ENCODE measurements around the gene DHX8.
"Not testable (repeated sequence)": the region's sequence is repeated elsewhere in the genome, so short reads cannot be mapped to it uniquely, and the experiment has no call there.

DHX8 gene

DNA sequence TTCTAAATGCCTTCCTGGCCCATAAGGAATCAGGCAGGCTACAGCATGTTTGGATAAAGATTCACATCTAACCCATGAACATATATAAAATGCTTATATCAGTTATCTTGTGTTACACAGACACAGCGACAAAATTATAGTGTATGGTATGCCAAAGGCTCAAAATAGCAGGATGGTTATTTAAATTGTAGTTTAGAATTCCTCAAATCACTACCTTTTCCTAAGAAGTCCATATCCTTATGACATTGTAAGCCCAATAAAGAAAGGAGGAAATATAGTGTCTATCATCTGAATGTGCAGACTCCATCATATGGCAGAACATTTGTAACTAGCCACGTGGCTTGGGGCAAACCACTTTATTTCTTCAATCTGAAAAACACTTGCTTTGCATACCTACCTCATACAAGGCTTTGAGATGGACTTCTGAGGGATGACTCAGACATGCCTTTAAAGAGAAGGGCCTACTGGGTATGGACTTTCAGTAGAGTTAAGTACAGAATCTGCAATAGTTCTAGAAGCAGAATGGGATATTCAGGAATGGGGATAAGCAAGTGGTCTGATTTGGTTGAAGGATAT is 12.1 kb upstream of the DHX8 start:
- Histone ChIP-seq H3F3A (ENCODE audit: insufficient read depth) (no peaks in the 10 kb centered on the region), H3K9ac (ENCODE audit: low read length) (no peak overlapping the region), H2AFZ (ENCODE audit: low read depth, low read length, severe bottlenecking) (no peak overlapping the region), H3K9me2 (replicated peaks; ENCODE audit: insufficient read depth, low read length) (no peaks in the 10 kb centered on the region), H3K79me2 (ENCODE audit: insufficient read depth, low read length) (no peaks in the 10 kb centered on the region), H3K4me3 (ENCODE audit: insufficient read depth, low read length, poor library complexity, severe bottlenecking) (no peak overlapping the region), H3K27me3 (ENCODE audit: low read length) (no peaks in the 10 kb centered on the region), H3K9me3 (ENCODE audit: insufficient read depth, low read length) (no peaks in the 10 kb centered on the region), H4K20me1 (ENCODE audit: low read depth, low read length) (no peaks in the 10 kb centered on the region), H3K36me3 (ENCODE audit: low read length) (no peaks in the 10 kb centered on the region), H3K27ac (ENCODE audit: low read depth, low read length) (no peak overlapping the region), H3K4me2 (ENCODE audit: low read depth, low read length, poor library complexity, severe bottlenecking) (no peak overlapping the region)
- TF ChIP-seq CTCF (IDR thresholded peaks at IDR 0.05; ENCODE audit: insufficient read depth, low read length, poor library complexity, severe bottlenecking) (no peak), EZH2phosphoT487 (conservative IDR thresholded peaks at IDR 0.05; ENCODE audit: low read length) (no peak)

- no peak overlapping the region for H2AFZ ChIP-seq (ENCODE audit: low read depth, low read length, severe bottlenecking)
- no peaks in the 10 kb centered on the region for H3K27me3 ChIP-seq (ENCODE audit: low read length)
- no peak overlapping the region for H3K9ac ChIP-seq (ENCODE audit: low read length)
- no peak overlapping the region for H3K4me3 ChIP-seq (ENCODE audit: insufficient read depth, low read length, poor library complexity, severe bottlenecking)
- H3K79me2 ChIP-seq (ENCODE audit: insufficient read depth, low read length): no peaks in the 10 kb centered on the region
- H3K9me3 ChIP-seq (ENCODE audit: insufficient read depth, low read length): no peaks in the 10 kb centered on the region
- TF ChIP-seq EZH2phosphoT487 (conservative IDR thresholded peaks at IDR 0.05; ENCODE audit: low read length) (no peak), CTCF (IDR thresholded peaks at IDR 0.05; ENCODE audit: insufficient read depth, low read length, poor library complexity, severe bottlenecking) (no peak)
- H3K36me3 ChIP-seq (ENCODE audit: low read length): no peaks in the 10 kb centered on the region
- H3K27ac ChIP-seq (ENCODE audit: low read depth, low read length): no peak overlapping the region
- H3F3A ChIP-seq (ENCODE audit: insufficient read depth): no peaks in the 10 kb centered on the region
- H3K9me2 ChIP-seq (replicated peaks; ENCODE audit: insufficient read depth, low read length): no peaks in the 10 kb centered on the region
- no peaks in the 10 kb centered on the region for H4K20me1 ChIP-seq (ENCODE audit: low read depth, low read length)
- no peak overlapping the region for H3K4me2 ChIP-seq (ENCODE audit: low read depth, low read length, poor library complexity, severe bottlenecking)
Measured at GRCh38 chr17:43475494-43476089, 8.2 kb upstream of the DHX8 start.

GRCh38 chr17:43476306-43476705 is 7.5 kb upstream of the DHX8 start:
- not testable (repeated sequence) for H3K36me3 ChIP-seq (ENCODE audit: low read length); H3K9me3 ChIP-seq (ENCODE audit: insufficient read depth, low read length); H4K20me1 ChIP-seq (ENCODE audit: low read depth, low read length); H3K27me3 ChIP-seq (ENCODE audit: low read length); H2AFZ ChIP-seq (ENCODE audit: low read depth, low read length, severe bottlenecking); H3K27ac ChIP-seq (ENCODE audit: low read depth, low read length); H3K79me2 ChIP-seq (ENCODE audit: insufficient read depth, low read length); H3K4me2 ChIP-seq (ENCODE audit: low read depth, low read length, poor library complexity, severe bottlenecking); H3F3A ChIP-seq (ENCODE audit: insufficient read depth); H3K4me3 ChIP-seq (ENCODE audit: insufficient read depth, low read length, poor library complexity, severe bottlenecking); H3K9me2 ChIP-seq (replicated peaks; ENCODE audit: insufficient read depth, low read length); H3K9ac ChIP-seq (ENCODE audit: low read length)

GRCh38 chr17:43477832-43478634 is 5.7 kb upstream of the DHX8 start:
- Histone ChIP-seq H3K9ac (ENCODE audit: low read length) (no peak overlapping the region), H3K27ac (ENCODE audit: low read depth, low read length) (no peak overlapping the region), H2AFZ (ENCODE audit: low read depth, low read length, severe bottlenecking) (no peak overlapping the region), H3K9me2 (replicated peaks; ENCODE audit: insufficient read depth, low read length) (no peaks in the 10 kb centered on the region), H3K36me3 (ENCODE audit: low read length) (no peaks in the 10 kb centered on the region), H3K4me2 (ENCODE audit: low read depth, low read length, poor library complexity, severe bottlenecking) (no peak overlapping the region), H3K9me3 (ENCODE audit: insufficient read depth, low read length) (no peaks in the 10 kb centered on the region), H4K20me1 (ENCODE audit: low read depth, low read length) (no peaks in the 10 kb centered on the region), H3F3A (ENCODE audit: insufficient read depth) (no peaks in the 10 kb centered on the region), H3K27me3 (ENCODE audit: low read length) (no peaks in the 10 kb centered on the region), H3K79me2 (ENCODE audit: insufficient read depth, low read length) (no peaks in the 10 kb centered on the region), H3K4me3 (ENCODE audit: insufficient read depth, low read length, poor library complexity, severe bottlenecking) (no peak overlapping the region)
- TF ChIP-seq CTCF (IDR thresholded peaks at IDR 0.05; ENCODE audit: insufficient read depth, low read length, poor library complexity, severe bottlenecking) (no peak), EZH2phosphoT487 (conservative IDR thresholded peaks at IDR 0.05; ENCODE audit: low read length) (no peak)
